ENCODE results near the gene TTK. TPM values are rescaled to one million over a fixed set of nuclear protein-coding genes. Genes with fewer than 3 reads are reported as not detected.
"Not testable (repeated sequence)": the region's sequence is repeated elsewhere in the genome, so short reads cannot be mapped to it uniquely, and the experiment has no call there.

The TTK gene
- total RNA-seq, 1 donor from 2014 or later, result 32.1 TPM

DNA sequence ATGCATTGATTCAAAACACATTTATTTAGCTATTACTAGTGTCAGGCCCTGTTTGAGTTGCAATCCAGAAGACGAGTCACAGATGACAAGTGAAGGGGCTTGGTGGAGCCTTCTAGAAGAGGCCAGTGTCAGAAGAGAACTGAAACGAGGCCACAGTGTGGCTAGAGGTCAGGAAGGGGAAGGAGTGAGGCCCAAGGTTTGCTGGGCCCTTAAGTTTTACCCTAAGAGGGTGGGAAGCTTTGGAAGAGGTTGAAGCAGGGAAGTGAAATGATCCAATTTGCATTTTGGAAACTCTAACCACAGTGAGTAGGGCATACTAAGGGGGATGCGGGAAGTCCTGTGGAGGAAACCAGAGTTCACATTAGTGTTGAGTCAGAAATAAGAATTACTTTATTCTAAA is 25.0 kb downstream of the TTK start:
- H3K4me3 Mint-ChIP-seq, result no peak overlapping the region
- no peaks in the 10 kb centered on the region for H3K27me3 Mint-ChIP-seq
- DNase-seq (ENCODE audit: extremely low spot score, unreplicated experiment), result no peak
- H3K27ac Mint-ChIP-seq, result no peak overlapping the region
- TF ChIP-seq CTCF (conservative IDR thresholded peaks at IDR 0.05), result no peak
- H3K4me1 Mint-ChIP-seq (ENCODE audit: unreplicated experiment), result no peaks in the 10 kb centered on the region
- peaks cover 14% of the 10 kb centered on the region for H3K36me3 Mint-ChIP-seq
- H3K9me3 Mint-ChIP-seq, result no peaks in the 10 kb centered on the region

GRCh38 chr6:80048220-80048619 is 43.8 kb downstream of the TTK start:
- H3K27me3 Mint-ChIP-seq; H3K4me1 Mint-ChIP-seq (ENCODE audit: unreplicated experiment); DNase-seq (ENCODE audit: extremely low spot score, unreplicated experiment); H3K4me3 Mint-ChIP-seq; H3K27ac Mint-ChIP-seq: not testable (repeated sequence)
- Mint-ChIP-seq H3K9me3 (peaks cover 11% of the 10 kb centered on the region), H3K36me3 (peaks cover 21% of the 10 kb centered on the region)

GRCh38 chr6:80060774-80061173 is 56.3 kb downstream of the TTK start:
- Mint-ChIP-seq H3K27me3 (peaks cover 3% of the 10 kb centered on the region), H3K4me1 (ENCODE audit: unreplicated experiment) (no peaks in the 10 kb centered on the region), H3K9me3 (no peaks in the 10 kb centered on the region), H3K27ac (no peak overlapping the region), H3K4me3 (no peak overlapping the region), H3K36me3 (no peaks in the 10 kb centered on the region)
- TF ChIP-seq CTCF (conservative IDR thresholded peaks at IDR 0.05), result no peak
- DNase-seq (ENCODE audit: extremely low spot score, unreplicated experiment), result no peak

DNA sequence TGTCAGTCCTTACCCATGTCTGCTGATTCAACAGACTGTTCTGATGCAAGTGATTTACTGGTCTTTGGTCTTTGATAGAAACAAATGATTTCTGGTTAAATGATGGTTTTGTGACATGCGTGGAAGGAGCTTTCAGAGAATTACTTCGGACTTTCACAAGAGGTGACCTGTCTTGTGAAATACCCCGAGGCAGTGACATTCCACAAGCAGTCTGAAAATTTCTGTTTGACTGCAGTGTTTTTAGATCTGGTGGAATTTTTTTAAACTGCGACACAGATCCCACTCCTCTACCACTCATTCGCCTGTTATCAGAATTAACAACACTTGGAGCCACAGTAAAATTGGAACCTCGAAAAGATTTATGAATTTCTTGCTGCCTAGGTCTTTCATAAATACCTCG is 63.7 kb downstream of the TTK start:
- H3K4me1 Mint-ChIP-seq (ENCODE audit: unreplicated experiment); H3K36me3 Mint-ChIP-seq; DNase-seq (ENCODE audit: extremely low spot score, unreplicated experiment); H3K9me3 Mint-ChIP-seq; H3K4me3 Mint-ChIP-seq; H3K27ac Mint-ChIP-seq: not testable (repeated sequence)
- peaks cover 10% of the 10 kb centered on the region for H3K27me3 Mint-ChIP-seq

GRCh38 chr6:80070431-80070830 is 66.0 kb downstream of the TTK start:
- H3K27me3 Mint-ChIP-seq; DNase-seq (ENCODE audit: extremely low spot score, unreplicated experiment); H3K4me1 Mint-ChIP-seq (ENCODE audit: unreplicated experiment); H3K9me3 Mint-ChIP-seq; H3K27ac Mint-ChIP-seq; H3K4me3 Mint-ChIP-seq; H3K36me3 Mint-ChIP-seq: not testable (repeated sequence)

DNA sequence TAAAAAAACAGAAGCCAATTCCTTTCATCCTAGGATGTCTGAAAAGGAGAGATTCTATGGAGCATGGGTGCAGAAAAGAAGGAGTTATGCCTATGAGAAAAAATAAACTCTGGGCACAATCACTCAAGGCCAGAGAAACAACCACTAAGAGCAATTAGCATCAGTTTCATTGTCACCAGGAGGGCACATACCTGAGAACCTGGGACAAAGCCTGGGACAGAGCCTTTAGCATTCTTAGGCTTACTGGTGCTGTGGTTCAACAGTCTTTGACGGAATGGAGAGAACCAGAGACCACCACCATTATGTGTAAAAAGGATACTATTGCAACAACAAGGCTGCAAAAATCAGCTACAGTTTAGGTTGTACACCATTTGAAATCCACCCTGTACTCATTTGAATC is 72.6 kb downstream of the TTK start:
- no peak for TF ChIP-seq CTCF (conservative IDR thresholded peaks at IDR 0.05)
- Mint-ChIP-seq H3K4me1 (ENCODE audit: unreplicated experiment) (no peaks in the 10 kb centered on the region), H3K36me3 (no peaks in the 10 kb centered on the region), H3K27ac (no peak overlapping the region), H3K27me3 (peaks cover 7% of the 10 kb centered on the region), H3K4me3 (no peak overlapping the region), H3K9me3 (peaks cover 7% of the 10 kb centered on the region)
- DNase-seq (ENCODE audit: extremely low spot score, unreplicated experiment), result no peak

GRCh38 chr6:80088637-80089036 is 84.2 kb downstream of the TTK start:
- Mint-ChIP-seq H3K36me3 (no peaks in the 10 kb centered on the region), H3K27me3 (no peaks in the 10 kb centered on the region), H3K9me3 (no peaks in the 10 kb centered on the region), H3K4me1 (ENCODE audit: unreplicated experiment) (no peaks in the 10 kb centered on the region), H3K4me3 (no peak overlapping the region), H3K27ac (no peak overlapping the region)
- no peak for TF ChIP-seq CTCF (conservative IDR thresholded peaks at IDR 0.05)
- no peak for DNase-seq (ENCODE audit: extremely low spot score, unreplicated experiment)
